ENCODE data around the gene PTTG1.

The PTTG1 gene

DNA sequence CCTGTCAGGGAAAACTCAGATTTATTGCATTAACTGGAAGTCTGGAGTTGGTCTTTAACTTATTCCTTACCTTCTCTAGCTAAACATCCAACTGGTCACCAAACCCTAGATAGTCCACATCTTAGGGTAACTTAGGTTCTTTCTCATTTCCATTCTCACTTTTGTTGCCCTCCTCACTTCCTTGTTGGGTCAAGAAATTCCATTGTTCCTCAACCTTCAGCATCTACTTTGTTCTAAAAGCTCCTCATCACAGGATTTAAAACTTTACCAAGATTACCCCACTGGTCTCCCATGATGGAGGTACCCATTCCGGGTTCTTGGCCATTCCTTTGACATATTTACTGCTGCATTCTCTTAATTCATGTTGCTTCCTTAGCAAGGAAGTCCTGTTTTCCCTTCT is 32.1 kb downstream of the PTTG1 start:
- no peak for DNase-seq (ENCODE audit: low read depth in 3 of 3)

DNA sequence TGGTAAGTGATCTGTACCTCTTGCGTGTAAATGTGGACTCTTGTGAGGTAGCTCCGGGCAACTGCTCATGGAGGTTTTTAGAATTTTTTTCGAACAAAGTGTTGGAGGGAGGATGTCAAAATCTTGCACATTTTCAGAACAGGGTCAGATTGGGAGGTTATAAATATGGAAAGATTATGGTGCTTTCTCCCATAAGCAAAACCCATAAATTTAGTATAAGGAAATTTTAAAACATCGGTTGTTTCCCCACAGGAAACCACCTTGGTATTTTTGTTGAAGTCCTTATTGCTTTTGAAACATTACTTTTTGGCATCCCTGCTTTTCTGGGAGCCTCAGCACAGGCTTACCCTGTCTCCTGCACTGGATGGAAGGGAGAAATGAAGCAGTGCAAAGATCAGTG is 33.9 kb downstream of the PTTG1 start:
- DNase-seq (ENCODE audit: low read depth in 3 of 3), result no peak

DNA sequence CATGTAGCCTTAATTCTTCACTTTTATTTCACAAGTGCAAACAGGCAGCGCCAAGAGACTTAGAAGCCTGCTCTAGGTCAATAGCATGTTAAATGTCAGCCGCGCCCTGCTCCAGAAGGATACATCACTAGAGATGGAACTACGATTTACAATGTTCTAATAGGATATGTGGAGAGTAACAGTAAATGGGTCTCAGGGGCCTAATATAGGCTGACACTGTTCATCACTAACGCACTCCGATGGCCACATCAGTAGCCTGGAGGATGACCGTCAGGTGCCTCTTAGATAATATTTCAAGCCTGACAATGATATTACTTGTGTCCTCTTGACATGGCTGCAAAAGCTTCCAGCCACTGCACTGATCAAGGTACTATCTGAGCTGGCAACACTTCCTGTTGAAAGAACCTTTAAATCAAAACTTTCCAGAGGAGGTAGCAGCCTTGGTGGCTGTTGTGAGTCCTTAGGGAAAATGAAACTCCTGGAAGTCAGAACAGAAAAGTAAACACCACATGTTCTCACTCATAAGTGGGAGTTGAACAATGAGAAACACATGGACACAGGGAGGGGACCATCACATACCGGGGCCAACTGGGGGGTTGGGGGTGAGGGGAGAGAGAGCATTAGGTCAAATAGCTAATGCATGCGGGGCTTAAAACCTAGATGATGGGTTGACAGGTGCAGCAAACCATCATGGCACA is 35.0 kb downstream of the PTTG1 start:
- no peak for DNase-seq (ENCODE audit: low read depth in 3 of 3)

DNA sequence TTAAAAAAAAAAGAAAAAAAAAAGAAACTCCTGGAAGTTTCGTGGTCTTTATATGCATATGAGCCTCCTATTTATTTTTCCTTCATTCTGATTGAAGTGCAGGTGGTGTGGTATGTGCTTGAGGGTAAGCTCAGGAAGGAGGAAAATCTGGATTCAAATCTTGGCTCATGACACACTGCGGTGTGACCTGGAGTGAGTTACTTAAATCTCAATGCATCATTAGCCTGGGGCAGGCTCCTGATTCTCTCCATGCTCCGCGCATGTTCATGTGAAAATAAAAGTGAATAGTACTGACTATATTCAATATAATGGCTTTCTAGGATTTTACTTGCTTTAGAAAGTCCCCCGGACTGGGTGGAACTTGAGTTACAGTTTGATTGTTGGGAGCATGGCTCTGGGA is 35.6 kb downstream of the PTTG1 start:
- no peak for DNase-seq (ENCODE audit: low read depth in 3 of 3)

DNA sequence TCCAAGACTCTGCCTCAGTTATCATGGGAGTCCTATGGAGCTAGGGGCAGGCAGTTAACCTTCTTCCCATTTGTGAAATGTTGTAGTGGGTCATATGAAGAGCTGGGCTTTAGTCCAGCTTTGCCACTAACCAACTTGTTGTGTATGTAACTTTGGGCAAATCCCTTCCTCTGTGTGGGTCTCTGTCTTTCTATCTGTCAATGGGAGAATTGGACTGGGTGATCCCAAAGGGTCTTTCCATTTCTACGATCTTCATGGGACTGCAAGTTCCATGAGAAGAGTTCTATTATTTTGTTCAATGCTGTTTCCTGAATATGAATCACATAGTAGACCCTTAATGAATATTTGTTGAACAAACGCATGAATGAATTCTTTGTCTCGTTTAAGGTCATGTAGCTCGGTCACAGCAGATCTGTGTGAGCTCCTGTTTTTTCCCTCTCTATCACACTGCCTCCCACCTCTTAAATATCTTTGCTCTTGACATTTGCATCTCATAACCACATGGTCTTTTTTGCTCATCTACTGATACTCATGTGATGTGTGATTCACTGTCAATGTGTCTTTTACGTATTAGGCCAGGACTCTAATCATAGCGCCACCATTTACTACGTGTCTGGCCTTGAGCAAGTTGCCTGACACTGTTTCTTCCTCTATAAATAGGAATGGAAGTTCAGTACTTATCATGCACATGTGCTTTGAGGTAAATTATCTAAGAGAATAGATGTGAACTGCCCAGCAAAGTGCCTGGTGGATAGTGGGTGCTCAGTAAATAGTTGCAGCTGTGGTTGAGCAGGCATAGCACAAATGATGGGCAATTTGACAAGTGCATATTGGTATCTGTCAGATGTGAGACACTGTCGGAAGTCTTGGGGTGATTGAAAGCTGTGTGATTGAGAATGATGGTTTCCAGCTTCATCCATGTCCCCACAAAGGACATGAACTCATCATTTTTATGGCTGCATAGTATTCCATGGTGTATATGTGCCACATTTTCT is 37.4 kb downstream of the PTTG1 start:
- no peak for DNase-seq (ENCODE audit: low read depth in 3 of 3)

DNA sequence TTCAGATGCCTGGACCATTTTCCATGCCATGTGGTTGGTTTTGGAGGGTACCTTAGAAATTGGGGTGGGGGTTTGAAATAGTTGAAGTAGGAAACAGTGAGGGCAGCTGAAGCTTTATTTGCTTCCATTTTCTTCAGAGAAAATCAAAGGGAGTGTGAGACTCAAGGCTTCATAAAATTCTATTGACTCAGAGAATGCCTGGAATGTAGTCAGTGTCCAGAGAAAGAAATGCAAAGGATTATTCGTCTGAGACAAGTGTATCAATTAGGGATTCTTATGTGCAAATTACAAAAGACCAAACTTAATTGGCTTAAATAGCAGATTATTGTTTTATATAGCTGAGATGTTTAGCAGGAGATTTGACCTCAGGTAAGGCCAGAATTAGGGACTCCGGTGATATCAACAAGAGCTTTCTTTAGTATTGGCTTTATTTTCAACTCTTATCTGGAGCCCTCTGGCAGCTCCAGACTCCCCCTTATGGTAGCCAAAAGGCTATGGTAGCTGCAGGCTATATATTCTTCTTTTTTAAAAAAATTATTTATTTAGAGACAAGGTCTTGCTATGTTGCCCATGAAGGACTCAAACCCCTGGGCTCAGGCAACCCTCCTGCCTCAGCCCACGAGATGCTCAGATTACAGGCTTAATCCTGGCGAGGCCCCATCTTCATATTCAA is 38.9 kb downstream of the PTTG1 start:
- DNase-seq (ENCODE audit: low read depth in 3 of 3), result no peak

DNA sequence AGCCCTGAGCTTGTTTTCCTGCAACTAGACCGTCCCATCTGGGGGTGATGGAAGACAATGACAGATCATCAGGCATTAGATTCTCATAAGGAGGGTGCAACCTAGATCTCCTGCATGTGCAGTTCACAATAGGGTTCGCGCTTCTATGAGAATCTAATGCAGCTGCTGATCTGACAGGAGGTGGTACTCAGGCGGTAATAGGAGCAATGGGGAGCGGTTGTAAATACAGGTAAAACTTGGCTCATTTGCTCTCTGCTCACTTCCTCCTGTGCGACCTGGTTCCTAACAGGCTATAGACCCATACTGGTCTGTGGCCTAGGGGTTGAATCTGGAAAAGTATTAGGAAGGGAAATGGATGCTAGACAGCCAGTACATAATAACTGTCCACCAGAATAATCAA is 39.7 kb downstream of the PTTG1 start:
- no peak for DNase-seq (ENCODE audit: low read depth in 3 of 3)

DNA sequence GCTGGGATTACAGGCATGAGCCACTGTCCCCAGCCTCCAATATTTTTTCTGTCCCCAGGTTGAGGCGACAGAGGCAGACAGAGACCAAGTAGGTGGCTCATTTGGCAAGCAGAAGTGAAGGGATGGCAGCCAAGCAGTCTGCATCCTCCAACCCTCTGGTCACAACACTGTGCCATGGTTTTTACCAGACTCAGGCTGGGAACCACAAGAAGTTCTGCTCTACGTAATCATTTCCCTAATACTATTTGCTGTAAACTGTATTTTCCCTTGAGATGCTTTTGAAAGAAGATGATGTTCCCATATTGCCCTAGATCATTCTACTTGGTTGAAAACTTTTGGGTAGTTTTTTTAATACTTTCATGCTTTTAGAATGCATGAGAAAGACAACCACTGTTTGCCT is 40.5 kb downstream of the PTTG1 start:
- no peak for DNase-seq (ENCODE audit: low read depth in 3 of 3)

DNA sequence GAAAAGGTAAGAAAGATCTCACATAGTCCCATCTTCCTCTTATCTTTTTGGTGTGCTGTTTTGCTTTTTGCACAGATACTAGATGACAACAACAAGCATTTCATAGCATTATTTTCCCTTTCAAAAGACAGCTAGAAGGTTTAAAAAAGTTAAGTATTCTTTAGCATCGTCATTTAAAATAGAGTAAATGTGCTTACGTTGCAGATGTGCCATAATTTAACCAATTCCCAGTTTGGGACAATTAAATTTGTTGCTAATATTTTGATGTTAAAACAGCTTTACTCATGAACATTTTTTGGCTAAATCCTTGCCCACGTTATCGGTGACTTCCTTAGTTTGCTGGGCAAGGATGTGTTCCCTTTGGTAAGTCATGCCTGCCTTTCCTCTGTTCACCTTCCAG is 41.6 kb downstream of the PTTG1 start:
- no peak for DNase-seq (ENCODE audit: low read depth in 3 of 3)

DNA sequence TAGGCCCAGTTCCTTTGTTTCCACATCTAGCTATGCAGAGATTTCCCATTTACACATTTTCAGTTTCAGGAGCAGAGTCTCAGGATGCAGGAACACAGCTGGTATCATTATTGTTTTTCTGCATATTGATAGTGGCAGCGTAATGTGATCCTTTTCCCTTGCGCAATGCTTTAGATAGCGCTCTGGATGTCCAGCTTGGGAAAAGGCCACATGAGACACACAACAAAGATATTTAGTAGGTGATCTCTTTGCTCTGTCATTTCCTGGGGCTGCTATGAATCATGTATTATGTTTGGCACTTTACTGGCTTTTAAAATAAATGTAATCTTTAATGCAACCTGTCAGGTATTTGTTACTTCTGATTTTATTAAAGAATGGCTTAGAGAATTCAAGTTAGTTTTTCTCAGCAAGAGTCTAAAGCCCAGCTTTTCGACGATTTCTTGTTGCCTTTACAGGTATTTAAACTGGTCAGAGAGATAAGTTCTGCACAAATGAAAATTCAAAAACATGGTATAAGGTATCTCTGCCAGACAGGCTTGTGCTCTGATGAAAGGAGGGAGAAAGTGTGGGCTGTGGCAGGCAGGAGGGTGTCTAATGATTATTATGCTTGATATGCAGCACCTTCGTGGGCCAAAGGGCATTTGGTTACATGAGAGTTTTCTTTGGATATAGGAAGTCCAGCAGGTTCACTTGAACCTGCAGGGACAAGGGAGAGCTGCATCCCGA is 42.2 kb downstream of the PTTG1 start:
- DNase-seq (ENCODE audit: low read depth in 3 of 3), result no peak

DNA sequence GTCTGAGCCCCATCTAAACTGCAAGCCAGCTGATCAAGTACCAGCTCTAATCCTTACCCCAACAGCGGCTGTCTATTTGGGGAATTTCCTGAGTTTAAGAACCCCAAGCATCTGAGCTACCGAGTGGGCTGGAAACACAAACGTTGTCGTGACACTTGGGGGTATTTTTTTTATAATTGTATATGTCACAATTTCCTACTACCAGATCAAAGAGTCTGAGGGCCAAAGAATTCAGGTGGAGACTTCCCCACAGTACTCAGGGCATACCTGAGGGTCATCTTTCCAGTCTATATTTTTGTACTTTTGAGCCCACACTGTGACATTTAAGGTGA is 42.8 kb downstream of the PTTG1 start:
- DNase-seq (ENCODE audit: low read depth in 3 of 3), result no peak

DNA sequence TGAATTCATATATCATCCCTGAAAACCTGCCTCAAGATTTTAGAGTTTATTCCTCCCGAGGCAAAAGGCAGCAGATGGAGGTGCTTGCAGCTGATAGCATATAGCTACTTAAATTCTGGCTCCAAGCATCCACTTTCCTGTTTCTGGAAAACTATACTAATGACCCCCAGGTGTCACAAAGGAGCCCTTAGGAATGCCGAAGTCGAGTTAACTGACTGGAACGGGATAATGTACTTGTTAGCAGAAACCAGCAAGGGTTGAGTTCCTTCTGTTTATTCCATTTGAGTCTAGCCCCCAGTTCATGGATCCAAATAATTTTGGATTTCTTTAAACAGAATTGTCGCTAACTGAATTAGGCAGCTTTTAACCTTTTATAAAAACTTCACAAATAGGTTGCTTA is 44.5 kb downstream of the PTTG1 start:
- no peak for DNase-seq (ENCODE audit: low read depth in 3 of 3)

DNA sequence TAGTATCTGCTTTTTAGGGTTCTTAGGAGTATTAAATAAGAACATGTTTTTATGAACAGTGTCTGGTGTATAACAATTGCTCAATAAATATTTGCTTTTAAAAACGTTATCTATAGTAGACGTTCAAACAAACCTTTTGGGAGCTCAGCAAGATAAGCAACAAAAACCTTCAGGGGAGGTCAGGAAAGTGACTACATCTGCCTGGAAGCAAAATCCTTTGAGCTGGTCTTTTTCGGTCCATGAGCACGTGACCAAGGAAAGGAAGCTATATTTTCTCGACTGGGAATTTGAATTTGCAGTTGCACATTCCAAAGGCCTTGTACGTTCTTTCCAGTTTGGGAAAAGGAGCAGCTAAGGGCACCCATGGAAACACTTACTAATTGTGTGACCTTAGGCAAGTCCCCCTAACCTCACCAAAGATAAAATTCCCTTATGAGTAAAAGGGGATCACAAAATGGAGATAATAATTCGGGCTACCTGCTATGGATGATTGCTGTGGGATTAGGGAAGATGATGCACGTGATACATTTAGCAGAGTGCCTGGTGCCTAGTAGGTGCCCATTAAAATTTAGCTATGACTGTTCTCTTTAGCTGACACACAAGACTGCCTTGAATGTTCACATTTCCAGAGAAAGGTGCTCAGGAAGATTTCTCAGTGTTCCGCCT is 45.4 kb downstream of the PTTG1 start:
- no peak for DNase-seq (ENCODE audit: low read depth in 3 of 3)

DNA sequence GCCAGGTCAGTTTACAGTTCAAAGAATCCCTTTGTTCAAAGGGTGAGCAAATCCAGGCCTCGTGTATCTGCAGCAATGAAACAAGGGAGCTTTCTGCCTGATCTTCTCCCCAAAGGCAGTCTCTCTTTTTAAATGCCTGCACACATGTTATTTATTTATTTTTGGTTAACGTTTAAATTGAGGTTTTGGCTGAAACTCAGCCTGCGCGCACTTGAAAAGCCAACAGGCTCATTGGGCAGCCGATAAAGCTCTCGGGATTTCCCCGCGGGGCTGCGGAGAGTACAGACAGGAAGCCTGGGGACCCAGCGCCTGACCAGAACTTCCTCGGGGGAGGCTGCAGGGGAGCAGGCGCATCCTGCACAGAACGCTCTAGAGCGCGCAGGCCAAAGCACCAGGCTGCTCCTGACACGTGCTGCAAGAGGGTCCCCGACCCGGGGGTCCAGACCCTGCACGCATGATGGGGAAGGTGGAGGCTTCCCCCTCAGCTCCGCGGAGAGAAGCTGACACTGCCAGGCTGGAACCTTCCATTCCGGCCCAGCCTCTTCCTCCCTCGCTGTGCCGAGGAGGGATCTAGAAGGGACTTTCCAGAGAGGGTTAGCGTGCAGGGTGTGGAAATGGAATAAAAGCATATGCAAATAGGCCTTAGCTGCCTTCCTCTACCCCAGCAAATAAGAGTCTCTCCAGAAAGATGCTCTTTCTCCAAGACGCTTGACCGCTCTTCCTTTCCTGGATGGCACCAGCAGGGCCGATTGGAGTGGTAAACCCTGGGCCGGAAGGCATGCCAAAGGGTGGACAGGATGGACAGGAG is 46.1 kb downstream of the PTTG1 start:
- DNase-seq (ENCODE audit: low read depth in 3 of 3), result peak; percentile 56 to 62 (median 58)

DNA sequence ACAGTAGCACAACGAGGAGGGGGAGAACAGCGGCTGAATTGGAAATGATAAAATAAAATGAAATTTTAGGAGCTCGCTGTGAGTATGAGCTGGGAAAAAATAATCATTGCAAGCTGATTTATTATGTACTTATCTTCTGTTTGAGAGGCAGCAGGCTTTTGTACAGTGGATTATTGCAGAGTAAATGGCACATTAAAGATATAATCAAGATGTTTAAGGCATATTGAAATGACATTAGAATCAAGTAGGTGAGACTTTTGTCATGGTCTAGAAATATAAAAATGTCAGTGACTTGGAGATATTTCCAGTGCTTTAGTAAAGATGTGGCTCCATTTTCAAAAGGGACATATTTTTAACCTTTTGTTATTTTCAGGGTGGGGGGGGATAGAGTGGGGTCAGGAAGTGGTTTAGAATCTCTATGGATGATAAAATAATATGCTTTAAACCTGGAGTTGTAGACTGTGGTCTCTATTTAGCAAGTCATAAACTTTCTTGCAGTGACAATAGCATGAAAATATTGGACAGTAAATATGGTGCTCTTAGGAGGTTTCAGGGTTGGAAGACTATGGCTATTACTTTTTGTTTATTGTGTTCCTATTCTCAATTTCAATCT is 46.8 kb downstream of the PTTG1 start:
- DNase-seq (ENCODE audit: low read depth in 3 of 3), result no peak

DNA sequence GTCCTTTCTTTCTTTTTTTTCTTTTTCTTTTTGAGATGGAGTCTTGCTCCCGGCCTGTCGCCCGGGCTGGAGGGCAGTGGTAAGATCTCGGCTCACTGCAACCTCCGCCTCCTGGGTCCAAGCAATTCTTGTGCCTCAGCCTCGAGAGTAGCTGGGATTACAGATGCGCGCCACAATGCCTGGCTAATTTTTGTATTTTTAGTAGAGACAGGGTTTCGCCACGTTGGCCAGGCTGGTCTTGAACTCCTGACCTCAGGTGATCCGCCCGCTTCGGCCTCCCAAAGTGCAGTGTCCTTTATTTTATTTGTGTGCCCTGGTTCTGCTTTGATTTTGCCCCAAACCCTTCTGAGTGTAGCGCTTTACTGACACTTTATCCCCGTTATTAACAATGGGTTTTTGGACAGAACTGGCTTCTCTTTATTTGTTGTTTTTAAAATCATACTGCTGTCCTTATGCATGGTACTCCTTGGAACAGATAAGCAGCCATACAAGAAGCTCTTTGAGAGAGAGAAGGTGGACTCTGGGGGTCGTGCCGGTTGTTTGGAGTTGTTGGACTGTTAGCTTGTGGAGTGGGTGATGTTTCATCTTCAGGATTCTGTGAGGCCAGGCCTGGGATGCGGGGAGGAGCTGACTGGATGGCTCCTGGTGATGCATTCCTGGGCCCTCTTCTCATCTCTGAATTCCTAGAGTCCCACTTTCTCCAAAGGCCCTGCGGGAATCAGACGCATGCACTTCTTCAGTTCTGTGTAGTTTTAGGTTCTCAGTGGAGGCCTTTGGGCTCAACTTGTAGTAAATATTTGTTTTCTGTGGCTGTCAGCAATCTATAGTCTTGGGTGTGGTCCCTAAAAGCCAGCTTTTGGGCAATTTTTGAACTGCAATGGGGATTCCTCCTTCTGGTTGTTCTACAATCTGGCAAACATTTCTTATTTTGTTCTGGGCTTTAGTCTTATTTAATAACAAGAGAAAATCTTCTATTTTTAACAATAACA is 47.8 kb downstream of the PTTG1 start:
- DNase-seq (ENCODE audit: low read depth in 3 of 3), result no peak

DNA sequence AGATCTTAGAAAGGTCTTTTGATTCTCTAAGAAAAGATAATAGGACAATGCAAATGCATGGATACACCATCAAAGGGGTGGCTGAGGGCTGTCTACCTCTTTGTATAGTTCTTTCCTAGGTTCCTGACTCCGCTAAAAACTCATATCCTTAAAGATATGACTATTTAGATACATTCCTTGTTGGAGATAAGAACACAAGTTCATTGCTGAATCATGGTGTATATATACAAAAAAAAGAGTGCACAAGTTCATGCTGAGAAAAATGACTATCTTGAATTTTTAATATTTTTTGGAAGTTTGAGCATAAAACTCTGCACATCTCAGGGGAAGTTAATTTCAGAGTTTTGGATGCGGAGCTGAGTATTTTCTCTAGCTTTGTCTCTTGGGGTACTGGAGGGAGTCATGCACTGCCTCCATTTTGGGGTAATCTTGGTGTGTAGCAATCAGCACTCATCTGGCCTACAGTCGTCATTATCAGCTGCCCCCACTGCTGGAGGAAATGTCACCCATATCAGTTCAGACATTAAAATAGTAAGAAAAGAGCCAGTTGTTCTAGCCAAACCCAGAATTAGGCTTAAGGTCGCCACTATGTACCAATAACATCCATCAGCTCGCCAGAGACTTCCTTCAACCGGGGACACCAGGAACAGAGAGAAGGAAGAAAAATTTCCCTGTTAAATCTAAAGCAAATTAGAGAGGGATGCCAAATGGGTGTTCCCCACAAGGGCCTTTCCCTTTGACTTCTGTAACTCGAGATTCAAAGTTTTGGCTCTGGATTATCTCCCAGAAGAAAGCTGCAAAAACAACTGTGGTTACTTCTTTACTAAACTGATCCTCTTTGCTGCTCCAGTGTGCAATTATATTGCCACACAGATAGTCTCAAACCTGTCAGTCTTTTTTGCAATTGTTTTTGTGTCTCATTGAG is 49.0 kb downstream of the PTTG1 start:
- DNase-seq (ENCODE audit: low read depth in 3 of 3), result no peak

DNA sequence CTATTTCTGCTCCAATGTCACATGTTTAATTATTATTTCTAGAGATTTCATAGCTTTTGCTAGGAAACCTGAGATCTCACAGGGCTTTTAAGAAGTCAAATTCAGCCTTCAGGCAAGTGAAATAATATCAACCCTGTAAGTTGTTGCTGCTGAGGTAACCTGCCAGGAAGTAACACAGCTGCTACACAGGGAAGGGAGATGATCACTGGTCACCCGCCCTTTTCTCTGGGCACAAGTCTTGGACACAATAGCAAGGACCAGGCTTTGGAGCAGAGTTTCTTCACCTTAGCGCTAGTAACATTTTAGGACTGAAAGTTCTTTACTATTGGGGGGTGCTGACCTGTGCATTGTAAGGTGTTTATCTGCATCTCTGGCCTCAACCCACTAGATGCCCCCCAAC is 50.1 kb downstream of the PTTG1 start:
- DNase-seq (ENCODE audit: low read depth in 3 of 3), result no peak
